GM12873 (cell line): ENCODE results near the gene FNDC3B.

Experiments used
- TF ChIP-seq, protein P1 (sequence below): IDR thresholded peaks from 2 replicates; pipeline ENCODE4 v1.5.1; 2012; ENCODE audit warnings: low read depth, mild to moderate bottlenecking, moderate library complexity, low read length, control low read depth; ENCODE audit not compliant: insufficient read depth; ENCODE audit errors: missing control alignments

The FNDC3B gene

DNA sequence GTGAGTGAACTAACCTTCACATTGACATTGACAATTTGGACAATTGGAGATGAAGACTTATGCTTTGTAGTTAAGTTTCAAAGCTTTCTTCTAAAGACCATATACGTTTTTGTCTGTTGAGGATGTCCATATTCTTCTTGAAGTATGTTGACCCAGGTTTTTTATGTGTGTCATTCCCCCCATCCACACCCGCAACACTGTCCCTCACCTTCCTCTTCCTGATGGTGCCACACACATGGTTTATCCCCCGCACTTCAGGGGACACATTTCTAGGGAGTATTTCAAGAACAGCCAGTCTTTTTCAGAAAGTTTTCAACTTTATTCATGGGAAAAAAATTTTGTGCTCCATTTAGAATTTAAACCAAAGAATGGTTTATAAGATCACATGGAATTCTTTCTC, 303.7 kb downstream of the FNDC3B start:
- TF ChIP-seq, protein P1, sequence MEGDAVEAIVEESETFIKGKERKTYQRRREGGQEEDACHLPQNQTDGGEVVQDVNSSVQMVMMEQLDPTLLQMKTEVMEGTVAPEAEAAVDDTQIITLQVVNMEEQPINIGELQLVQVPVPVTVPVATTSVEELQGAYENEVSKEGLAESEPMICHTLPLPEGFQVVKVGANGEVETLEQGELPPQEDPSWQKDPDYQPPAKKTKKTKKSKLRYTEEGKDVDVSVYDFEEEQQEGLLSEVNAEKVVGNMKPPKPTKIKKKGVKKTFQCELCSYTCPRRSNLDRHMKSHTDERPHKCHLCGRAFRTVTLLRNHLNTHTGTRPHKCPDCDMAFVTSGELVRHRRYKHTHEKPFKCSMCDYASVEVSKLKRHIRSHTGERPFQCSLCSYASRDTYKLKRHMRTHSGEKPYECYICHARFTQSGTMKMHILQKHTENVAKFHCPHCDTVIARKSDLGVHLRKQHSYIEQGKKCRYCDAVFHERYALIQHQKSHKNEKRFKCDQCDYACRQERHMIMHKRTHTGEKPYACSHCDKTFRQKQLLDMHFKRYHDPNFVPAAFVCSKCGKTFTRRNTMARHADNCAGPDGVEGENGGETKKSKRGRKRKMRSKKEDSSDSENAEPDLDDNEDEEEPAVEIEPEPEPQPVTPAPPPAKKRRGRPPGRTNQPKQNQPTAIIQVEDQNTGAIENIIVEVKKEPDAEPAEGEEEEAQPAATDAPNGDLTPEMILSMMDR, result no peak

DNA sequence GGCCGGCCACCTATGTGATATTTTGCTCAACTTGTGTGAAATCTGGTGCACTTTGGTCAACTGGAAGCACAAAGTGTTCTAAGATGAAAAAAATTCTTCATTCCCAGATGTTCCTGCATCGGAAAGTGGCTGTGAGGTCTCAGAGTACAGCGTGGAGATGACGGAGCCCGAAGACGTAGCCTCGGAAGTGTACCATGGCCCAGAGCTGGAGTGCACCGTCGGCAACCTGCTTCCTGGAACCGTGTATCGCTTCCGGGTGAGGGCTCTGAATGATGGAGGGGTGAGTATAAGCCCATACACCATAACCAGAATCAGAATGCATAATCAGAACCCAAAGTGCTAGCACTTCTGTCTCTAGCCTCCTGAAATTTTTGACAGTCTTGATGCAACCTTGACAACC, 304.6 kb downstream of the FNDC3B start:
- TF ChIP-seq, protein P1, result no peak

DNA sequence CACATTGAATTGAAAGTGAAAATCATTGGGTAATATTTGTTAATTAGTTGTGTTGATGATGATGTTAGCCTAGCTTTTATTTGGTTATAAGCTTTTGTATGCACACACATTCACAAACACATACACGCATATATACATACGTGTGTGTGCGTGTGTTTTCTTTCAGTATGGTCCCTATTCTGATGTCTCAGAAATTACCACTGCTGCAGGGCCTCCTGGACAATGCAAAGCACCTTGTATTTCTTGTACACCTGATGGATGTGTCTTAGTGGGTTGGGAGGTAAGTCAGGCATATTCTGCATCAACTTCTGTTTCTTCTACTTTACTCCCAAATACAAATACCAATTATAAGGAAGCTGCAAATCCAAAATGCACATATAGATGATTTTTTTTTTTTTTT, 306.8 kb downstream of the FNDC3B start:
- TF ChIP-seq, protein P1, result no peak

DNA sequence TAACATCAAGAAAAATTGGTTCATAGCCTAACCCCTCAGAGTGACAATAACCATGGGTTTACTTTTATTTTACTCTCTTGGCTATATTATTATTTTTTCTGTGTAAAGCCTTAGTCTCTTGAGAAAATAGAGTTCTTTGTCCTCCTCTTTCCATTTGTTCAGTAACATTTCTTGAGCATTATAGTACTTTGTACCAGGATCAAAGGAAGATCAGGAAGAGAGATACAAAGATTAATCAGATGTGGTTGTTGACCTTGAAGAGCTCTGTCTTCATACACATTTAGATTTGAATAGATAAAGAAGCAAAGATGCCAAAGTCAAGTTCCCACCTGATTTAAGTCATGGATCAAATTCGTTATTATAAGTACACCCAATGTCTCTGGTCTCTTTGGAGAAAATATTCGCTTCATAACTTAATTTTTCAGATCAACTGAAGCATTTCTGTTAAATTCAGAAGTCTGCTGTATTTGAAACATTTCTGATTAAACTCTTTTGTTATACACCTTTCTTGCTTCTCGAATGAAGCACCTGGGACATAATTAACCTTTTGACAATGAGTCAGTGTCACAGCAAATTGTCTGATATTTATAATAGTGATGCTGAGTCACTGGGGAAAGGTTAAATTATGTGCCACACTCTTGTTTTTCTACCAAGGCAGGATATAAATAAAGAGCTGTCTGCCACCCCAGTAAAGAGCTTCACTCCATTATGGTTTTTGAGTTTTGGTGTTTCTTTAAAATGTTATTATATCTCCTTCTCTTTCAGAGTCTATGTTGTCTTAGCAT, 308.7 kb downstream of the FNDC3B start:
- TF ChIP-seq, protein P1, result no peak

DNA sequence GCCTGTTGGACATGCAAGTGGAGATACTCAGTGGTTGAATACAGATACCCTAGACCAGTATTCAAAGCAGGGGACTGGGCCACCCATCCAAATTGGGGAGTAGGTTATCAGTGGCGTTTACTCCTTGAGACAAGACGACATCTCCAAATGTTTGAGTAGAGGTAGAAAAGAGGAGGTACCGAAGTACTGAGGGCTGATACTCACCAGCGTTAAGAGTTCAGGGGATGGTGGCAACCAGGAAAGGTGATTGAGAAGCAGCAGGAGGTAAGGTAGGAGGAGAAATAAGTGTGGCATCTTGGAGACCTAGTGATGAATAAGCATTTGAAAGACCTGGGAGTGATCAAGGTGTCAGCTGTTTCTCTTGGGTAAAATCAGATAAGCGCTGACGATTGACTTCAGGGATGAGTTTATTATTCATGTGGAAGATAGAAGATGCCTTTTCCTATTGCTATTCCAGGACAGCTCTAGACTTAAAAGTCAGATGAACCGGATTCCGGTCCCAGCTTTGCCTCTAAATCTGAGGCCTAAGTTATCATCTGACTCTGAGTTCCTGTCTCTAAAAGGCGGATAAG, 312.6 kb downstream of the FNDC3B start:
- TF ChIP-seq, protein P1, result no peak

DNA sequence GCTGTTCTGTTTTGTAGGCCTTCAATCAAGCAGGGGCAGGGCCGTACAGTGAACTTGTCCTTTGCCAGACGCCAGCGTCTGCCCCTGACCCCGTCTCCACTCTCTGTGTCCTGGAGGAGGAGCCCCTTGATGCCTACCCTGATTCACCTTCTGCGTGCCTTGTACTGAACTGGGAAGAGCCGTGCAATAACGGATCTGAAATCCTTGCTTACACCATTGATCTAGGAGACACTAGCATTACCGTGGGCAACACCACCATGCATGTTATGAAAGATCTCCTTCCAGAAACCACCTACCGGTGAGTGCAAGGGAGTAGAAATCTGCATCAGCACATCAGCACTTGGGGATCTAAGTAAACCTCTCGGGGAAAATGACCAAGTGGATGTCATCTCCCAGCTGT, 313.4 kb downstream of the FNDC3B start:
- TF ChIP-seq, protein P1, result no peak

DNA sequence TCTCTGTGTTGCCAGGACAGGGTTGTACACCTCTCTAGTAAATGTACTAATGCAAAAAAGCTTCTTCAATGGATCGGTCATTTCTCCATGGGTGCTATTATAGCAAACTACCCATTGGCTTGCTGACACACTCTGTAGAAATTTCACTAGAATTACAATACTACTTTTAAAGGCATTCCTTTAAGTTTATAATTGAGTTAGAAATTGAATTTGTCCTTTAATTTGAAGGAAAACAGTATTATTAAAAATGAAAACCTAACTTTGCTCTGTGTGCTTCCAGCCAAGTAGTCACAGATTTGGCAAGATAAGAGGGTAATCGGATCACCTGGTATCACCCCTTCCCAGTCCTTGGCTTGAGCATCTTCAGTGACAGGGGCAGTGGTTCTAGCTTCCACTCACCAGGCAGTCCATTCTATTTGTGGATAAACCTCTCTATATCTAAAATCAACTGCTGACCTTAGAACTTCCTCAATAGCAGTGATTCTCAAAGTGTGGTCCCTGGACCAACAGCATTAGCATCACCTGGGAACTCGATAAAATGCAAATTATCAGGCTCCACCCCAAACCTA, 315.6 kb downstream of the FNDC3B start:
- TF ChIP-seq, protein P1, result no peak
